Glomerular visceral epithelial cell (primary cell): ENCODE measurements around the gene SLC25A38.
A peak's percentile ranks its signal among the peaks of the same experiment; 100 is the strongest.
"Not testable (repeated sequence)": the region's sequence is repeated elsewhere in the genome, so short reads cannot be mapped to it uniquely, and the experiment has no call there.

ENCODE experiments used
- DNase-seq: peaks from one replicate; pipeline ENCODE4 v3.0.0-alpha.2; 2016; ENCODE audit errors: extremely low spot score

Gene SLC25A38

GRCh38 chr3:39383045-39383880, at the start of gene SLC25A38:
Gene SLC25A38 (plus strand): TSS chr3:39383370. CDS start chr3:39383725, 355 bp downstream.
- DNase-seq = peak; percentile 77

- no peak for DNase-seq
Observed at GRCh38 chr3:39333607-39334006, 49.6 kb upstream of the SLC25A38 start.

GRCh38 chr3:39334205-39334604, 49.0 kb upstream of the SLC25A38 start:
- DNase-seq = no peak

GRCh38 chr3:39338201-39338600, 45.0 kb upstream of the SLC25A38 start:
- DNase-seq = no peak

- no peak for DNase-seq
Observed at GRCh38 chr3:39339086-39339485, 44.1 kb upstream of the SLC25A38 start.

GRCh38 chr3:39343076-39343717, 40.0 kb upstream of the SLC25A38 start:
- no peak for DNase-seq

GRCh38 chr3:39343760-39344159, 39.4 kb upstream of the SLC25A38 start:
- DNase-seq = no peak

- DNase-seq = no peak
Observed at GRCh38 chr3:39344746-39345344, 38.3 kb upstream of the SLC25A38 start.

- DNase-seq = no peak
Observed at GRCh38 chr3:39346785-39347585, 36.2 kb upstream of the SLC25A38 start.

GRCh38 chr3:39347586-39347876, 35.6 kb upstream of the SLC25A38 start:
- no peak for DNase-seq

- no peak for DNase-seq
Observed at GRCh38 chr3:39349080-39349479, 34.1 kb upstream of the SLC25A38 start.

GRCh38 chr3:39350714-39351113, 32.5 kb upstream of the SLC25A38 start:
- no peak for DNase-seq

- not testable (repeated sequence) for DNase-seq
Observed at GRCh38 chr3:39351134-39351533, 32.0 kb upstream of the SLC25A38 start.

- not testable (repeated sequence) for DNase-seq
Observed at GRCh38 chr3:39353168-39353927, 29.8 kb upstream of the SLC25A38 start.

GRCh38 chr3:39358333-39358732, 24.8 kb upstream of the SLC25A38 start:
- DNase-seq = no peak

GRCh38 chr3:39361252-39361927, 21.8 kb upstream of the SLC25A38 start:
- no peak for DNase-seq

GRCh38 chr3:39362192-39362591, 21.0 kb upstream of the SLC25A38 start:
- DNase-seq = no peak

- no peak for DNase-seq
Observed at GRCh38 chr3:39362812-39363211, 20.4 kb upstream of the SLC25A38 start.

GRCh38 chr3:39370450-39370849, 12.7 kb upstream of the SLC25A38 start:
- not testable (repeated sequence) for DNase-seq

- no peak for DNase-seq
Observed at GRCh38 chr3:39372833-39373232, 10.3 kb upstream of the SLC25A38 start.
